GM12878 (cell line): ENCODE data around the gene NCAPD2. TPM values are rescaled to one million over a fixed set of nuclear protein-coding genes. Genes with fewer than 3 reads are reported as not detected.

Experiments
- ATAC-seq: fragments of 200-7000 bp; cut with Tn5 transposase; 3 replicates; pipeline ENCODE4 v1.9.1; 2020; ENCODE audit warnings: mild to moderate bottlenecking, moderate library complexity
- BruUV-seq: library from RNA; stranded (reverse); fragments of 400-500 nt; replicated peaks from 2 replicates; lab custom pipeline; 2021; lab: Mats Ljungman, UMichigan
- CTCF ChIA-PET: fragments of 300-600 bp; sonication (Branson Sonifier 250); formaldehyde crosslinking; extraction: SDS; loops from one replicate; lab custom pipeline; 2021; ENCODE audit warnings: inconsistent platforms; lab: Yijun Ruan, JAX
- POLR2A ChIA-PET: fragments of 350-600 bp; formaldehyde crosslinking; extraction: SDS; loops from one replicate; lab custom pipeline; 2021; ENCODE audit warnings: inconsistent platforms; lab: Charles Lee
- RAD21 ChIA-PET: fragments of 300-600 bp; sonication (Branson Sonifier 250); formaldehyde crosslinking; loops from one replicate; lab custom pipeline; 2023; ENCODE audit warnings: antibody characterized with exemption; ENCODE audit not compliant: unreplicated experiment; lab: Charles Lee
- SMC1A ChIA-PET: fragments of 300-600 bp; sonication (Branson Sonifier 250); formaldehyde crosslinking; loops from one replicate; lab custom pipeline; 2023; ENCODE audit not compliant: unreplicated experiment, uncharacterized antibody; lab: Charles Lee
- DNase-seq: peaks from one replicate; pipeline ENCODE4 v3.0.0-alpha.2; 2011; ENCODE audit warnings: low read depth, low spot score
- FAIRE-seq: peaks from 3 replicates; lab custom pipeline; 2011; peaks lifted over from hg19 to GRCh38; lab: Jason Lieb, UNC
- H2AFZ ChIP-seq: 2 replicates; pipeline ENCODE4 v1.6.0; 2011; ENCODE audit warnings: low read depth, low read length, control low read depth; ENCODE audit not compliant: control insufficient read depth
- H3K27ac ChIP-seq: 2 replicates; pipeline ENCODE4 v1.5.1; 2011; ENCODE audit warnings: control low read depth; ENCODE audit not compliant: control insufficient read depth, insufficient read depth
- H3K27me3 ChIP-seq, 2 experiments: replicated peaks in 1 of 2; 2 replicates each; pipeline versions ENCODE4 v1.6.0 to v1.6.1; 2011; ENCODE audit warnings: low read length in 1 of 2; ENCODE audit not compliant: control insufficient read depth in 2 of 2, insufficient read depth in 2 of 2
- H3K36me3 ChIP-seq, 2 experiments: 2 replicates each; pipeline ENCODE4 v1.5.1; 2011; ENCODE audit warnings: low read length in 1 of 2; ENCODE audit not compliant: control insufficient read depth in 2 of 2, insufficient read depth in 2 of 2
- H3K4me1 ChIP-seq: 2 replicates; pipeline ENCODE4 v1.6.1; 2011; ENCODE audit warnings: mild to moderate bottlenecking, low read length, moderate library complexity, mixed read lengths; ENCODE audit not compliant: control insufficient read depth, insufficient read depth
- H3K4me2 ChIP-seq: 2 replicates; pipeline ENCODE4 v1.6.0; 2011; ENCODE audit warnings: control low read depth; ENCODE audit not compliant: control insufficient read depth, insufficient read depth
- H3K4me3 ChIP-seq: fragments of 200-600 bp; sonication (generic); 2 replicates; pipeline ENCODE4 v1.5.1; 2016
- H3K79me2 ChIP-seq: 2 replicates; pipeline ENCODE4 v1.6.0; 2011; ENCODE audit warnings: low read length; ENCODE audit not compliant: control insufficient read depth, insufficient read depth
- H3K9ac ChIP-seq: 2 replicates; pipeline ENCODE4 v1.8.0; 2011; ENCODE audit warnings: low read length, control low read depth, mixed read lengths; ENCODE audit not compliant: control insufficient read depth, insufficient read depth
- H3K9me3 ChIP-seq: replicated peaks from 3 replicates; pipeline ENCODE4 v1.5.1; 2011; ENCODE audit warnings: mild to moderate bottlenecking, low read length; ENCODE audit not compliant: control insufficient read depth, insufficient read depth
- H4K20me1 ChIP-seq: 2 replicates; pipeline ENCODE4 v1.6.0; 2011; ENCODE audit not compliant: control insufficient read depth, insufficient read depth
- BACH1 ChIP-seq: fragments of 450-650 bp; IDR thresholded peaks from 2 replicates; pipeline ENCODE4 v1.6.1; 2017; ENCODE audit warnings: mild to moderate bottlenecking, borderline replicate concordance
- CREM ChIP-seq: IDR thresholded peaks from 2 replicates; pipeline ENCODE4 v1.6.1; 2014; ENCODE audit warnings: antibody characterized with exemption, low read depth
- EGR1 ChIP-seq, 2 experiments: IDR thresholded peaks; 1 replicate in 1 of 2; 2 replicates in 1 of 2; pipeline ENCODE4 v1.6.1; 2011 to 2012; ENCODE audit warnings: low read depth in 2 of 2, low read length in 2 of 2, borderline replicate concordance in 1 of 2, mild to moderate bottlenecking in 1 of 2, moderate library complexity in 1 of 2
- MEF2A ChIP-seq: IDR thresholded peaks from 2 replicates; pipeline ENCODE4 v1.6.1; 2011; ENCODE audit warnings: low read depth, mild to moderate bottlenecking, low read length, moderate library complexity; ENCODE audit not compliant: insufficient read depth
- NR2C1 ChIP-seq: fragments of 450-650 bp; IDR thresholded peaks from 2 replicates; pipeline ENCODE4 v1.6.1; 2017; ENCODE audit warnings: antibody characterized with exemption, mild to moderate bottlenecking, moderate library complexity
- POU2F2 ChIP-seq: IDR thresholded peaks from 3 replicates; pipeline ENCODE4 v1.6.1; 2011; ENCODE audit warnings: low read depth, mild to moderate bottlenecking, low read length, borderline replicate concordance
- YBX1 ChIP-seq: fragments of 450-650 bp; IDR thresholded peaks from 2 replicates; pipeline ENCODE4 v1.6.1; 2016; ENCODE audit warnings: antibody characterized with exemption
- ZBTB33 ChIP-seq: fragments of 450-650 bp; IDR thresholded peaks from 2 replicates; pipeline ENCODE4 v1.6.1; 2017; ENCODE audit warnings: mild to moderate bottlenecking
- ZNF217 ChIP-seq: fragments of 450-650 bp; IDR thresholded peaks from 2 replicates; pipeline ENCODE4 v1.6.1; 2017; ENCODE audit warnings: antibody characterized with exemption, mild to moderate bottlenecking
- ZNF622 ChIP-seq: fragments of 450-650 bp; IDR thresholded peaks from 2 replicates; pipeline ENCODE4 v1.6.1; 2017; ENCODE audit warnings: mild to moderate bottlenecking, inconsistent platforms
- WGBS: methylation state at CpG from one replicate; pipeline ENCODE4 v1.1.6; 2016; ENCODE audit warnings: low lambda C conversion rate; ENCODE audit not compliant: insufficient replicate concordance, insufficient coverage; ENCODE audit errors: missing lambda C conversion rate; 5-methylcytosine and 5-hydroxymethylcytosine counted together
- in situ Hi-C: fragments of 300-500 bp; cut with MboI; formaldehyde crosslinking; loops from 9 replicates; pipeline ENCODE4 v1.14.3; 2018; ENCODE audit warnings: mixed read lengths
- intact Hi-C: fragments of 100-400 bp; cut with micrococcal nuclease; formaldehyde crosslinking; loops from one replicate; pipeline ENCODE4 v1.14.2; 2022; ENCODE audit not compliant: unreplicated experiment
- polyA plus RNA-seq, 11 experiments: library from polyadenylated mRNA; depleted of rRNA in 4 of 11; unstranded in 6 of 11; stranded (reverse) in 5 of 11; fragments of >200 nt; fragmentation: Nextera tagmentation in 4 of 11; fragmentation: Illumina TruSeq in 1 of 11; extraction: Ambion mirVana in 4 of 11; extraction: Trizol in 1 of 11; gene quantifications; 1 replicate in 1 of 11; 2 replicates in 10 of 11; pipeline versions ENCODE4 v1.2.1 to v1.2.3, GENCODE V29; 2011 to 2016; ENCODE audit warnings: inconsistent platforms in 2 of 11, missing spikeins in 2 of 11, low read depth in 1 of 11
- total RNA-seq, 4 experiments: library from RNA; depleted of rRNA in 3 of 4; stranded (reverse); fragments of >200 nt in 3 of 4; fragmentation: Illumina TruSeq in 1 of 4; extraction: Trizol in 1 of 4; gene quantifications; 2 replicates each; pipeline versions ENCODE4 v1.2.1 to v1.2.3, GENCODE V29; 2013 to 2021

NCAPD2 gene
- total and polyA plus RNA-seq, 10 of the 15 experiments (the other 5 are each of a cell fraction or from before 2014, with no cell fraction given), result 24.2 to 160 (median 110) TPM

GRCh38 chr12:6468283-6468575 is 25.7 kb upstream of the NCAPD2 start (continued):
- no peak for TF ChIP-seq ZNF622
- no peak for TF ChIP-seq POU2F2
- TF ChIP-seq ZNF217, result no peak
- TF ChIP-seq ZBTB33, result no peak
- no peak for TF ChIP-seq NR2C1
- TF ChIP-seq MEF2A, result no peak
- no peak for TF ChIP-seq EGR1 (IDR thresholded peaks at IDR 0.05; ENCODE audit: borderline replicate concordance in 1 of 2, low read depth in 2 of 2, low read length in 2 of 2)
- no peak for TF ChIP-seq CREM

- Histone ChIP-seq H3K9ac (peak overlapping the region; percentile 52), H3K36me3 (peaks cover 10 to 18% of the 10 kb centered on the region in 2 experiments; a peak in 3 of 4 replicates), H3K9me3 (no peaks in the 10 kb centered on the region), H3K4me2 (peak overlapping the region; percentile 95), H3K79me2 (peaks cover 55% of the 10 kb centered on the region), H3K4me3 (peak overlapping the region; percentile 99), H4K20me1 (no peaks in the 10 kb centered on the region), H3K27ac (peak overlapping the region; percentile 63), H2AFZ (no peak overlapping the region), H3K4me1 (peaks cover 22% of the 10 kb centered on the region), H3K27me3 (no peaks in the 10 kb centered on the region)
- BruUV-seq, result no TSS peak
- POLR2A ChIA-PET, result interaction anchor here (0.8 to 4.7 kb wide), 13 partner anchors 8 to 133 kb away, joined by 3 to 46 read pairs (median 13); partner anchors contain the start of genes CD27, MRPL51 and TAPBPL
- FAIRE-seq, result no peak
- RAD21 ChIA-PET, result interaction anchor here (1.1 to 4.5 kb wide), 5 partner anchors 12 to 133 kb away, joined by 3 to 43 read pairs (median 17); no protein-coding TSS in a partner anchor
- 30% methylated on average over 6 of the region's 6 CpGs for WGBS
- CTCF ChIA-PET, result interaction anchor here (0.5 to 5.6 kb wide), 7 partner anchors 20 to 581 kb away, joined by 3 to 73 read pairs (median 4); partner anchors contain the start of gene GAPDH
- SMC1A ChIA-PET, result interaction anchor here (0.8 to 4.1 kb wide), 10 partner anchors 26 to 146 kb away, joined by 3 to 27 read pairs (median 4); no protein-coding TSS in a partner anchor
- DNase-seq, result no peak
- in situ Hi-C loops (loop anchor here (5.0 kb wide), 1 partner anchor 132 kb away; no protein-coding TSS in a partner anchor), intact Hi-C loops (loop anchor here (5.0 kb wide), 2 partner anchors 68 to 147 kb away; no protein-coding TSS in a partner anchor)
- no peak for ATAC-seq
- TF ChIP-seq YBX1 (no peak), BACH1 (0 out of 2 replicates have a peak, but pooled peaks have one; percentile 20)
Observed at GRCh38 chr12:6469092-6469491, 24.8 kb upstream of the NCAPD2 start.
